K562 (cell line): ENCODE measurements around the gene WWOX. TPM values are rescaled to one million over a fixed set of nuclear protein-coding genes. Genes with fewer than 3 reads are reported as not detected.

Experiments used
- ATAC-seq: fragments of 200-7000 bp; cut with Tn5 transposase; 3 replicates; pipeline ENCODE4 v1.9.1; 2020; ENCODE audit warnings: moderate library complexity
- BruUV-seq: library from RNA; stranded (reverse); fragments of 400-500 nt; replicated peaks from 2 replicates; lab custom pipeline; 2021; lab: Mats Ljungman, UMichigan
- CTCF ChIA-PET: fragments of 300-600 bp; formaldehyde crosslinking; extraction: SDS; loops from one replicate; lab custom pipeline; 2021; ENCODE audit warnings: low intra/inter-chr PET ratio; lab: Yijun Ruan, JAX
- POLR2A ChIA-PET: fragments of 300-600, 350-650 bp; sonication (Branson Sonifier 250); formaldehyde crosslinking; extraction: SDS; loops from one replicate; lab custom pipeline; 2021; ENCODE audit warnings: antibody characterized with exemption, inconsistent platforms; lab: Yijun Ruan, JAX
- DNase-seq, 4 experiments: peaks; one replicate each; pipeline versions ENCODE4 v3.0.0 to v3.0.0-alpha.2; 2011 to 2018; ENCODE audit warnings: low spot score in 3 of 4, mixed read lengths in 3 of 4; ENCODE audit errors: extremely low read depth in 1 of 4
- FAIRE-seq: peaks from 2 replicates; lab custom pipeline; 2011; peaks lifted over from hg19 to GRCh38; lab: Jason Lieb, UNC
- H2AFZ ChIP-seq: 2 replicates; pipeline ENCODE4 v1.6.0; 2011; ENCODE audit warnings: low read depth, low read length, control low read depth, inconsistent platforms
- H3K27ac ChIP-seq: fragments of 200-600 bp; 3 replicates; pipeline ENCODE4 v1.8.0; 2011; ENCODE audit warnings: low read depth, mild to moderate bottlenecking, control low read depth, inconsistent platforms, low read length, moderate library complexity, mixed read lengths; ENCODE audit errors: extremely low read depth
- H3K27me3 ChIP-seq, 2 experiments: fragments of 300-600 bp in 1 of 2; 2 replicates in 1 of 2; 3 replicates in 1 of 2; pipeline versions ENCODE4 v1.6.0 to v1.8.0; 2011; ENCODE audit warnings: inconsistent platforms in 2 of 2, low read length in 2 of 2, mild to moderate bottlenecking in 1 of 2, mixed read lengths in 1 of 2, moderate library complexity in 1 of 2; ENCODE audit not compliant: control insufficient read depth in 2 of 2, insufficient read depth in 2 of 2
- H3K36me3 ChIP-seq: fragments of 300-600 bp; 3 replicates; pipeline ENCODE4 v1.8.0; 2011; ENCODE audit warnings: mild to moderate bottlenecking, low read length, inconsistent platforms; ENCODE audit not compliant: control insufficient read depth, insufficient read depth
- H3K4me1 ChIP-seq, 2 experiments: fragments of 200-600 bp in 1 of 2; replicated peaks in 1 of 2; 2 replicates in 1 of 2; 3 replicates in 1 of 2; pipeline versions ENCODE4 v1.5.1 to v1.8.0; 2011; ENCODE audit warnings: inconsistent platforms in 2 of 2, low read length in 2 of 2, mild to moderate bottlenecking in 1 of 2, mixed read lengths in 1 of 2, moderate library complexity in 1 of 2; ENCODE audit not compliant: control insufficient read depth in 2 of 2, insufficient read depth in 2 of 2
- H3K4me2 ChIP-seq: 2 replicates; pipeline ENCODE4 v1.6.1; 2011; ENCODE audit warnings: low read length, control low read depth, inconsistent platforms, mixed read lengths; ENCODE audit not compliant: insufficient read depth
- H3K4me3 ChIP-seq: fragments of 200-600 bp; sonication (generic), shearing (Covaris generic); 2 replicates; pipeline ENCODE4 v1.5.1; 2016; ENCODE audit warnings: control low read depth, inconsistent platforms
- H3K79me2 ChIP-seq: fragments of 200-600 bp; 3 replicates; pipeline ENCODE4 v1.8.0; 2011; ENCODE audit warnings: low read length, inconsistent platforms; ENCODE audit not compliant: control insufficient read depth, insufficient read depth
- H3K9ac ChIP-seq, 2 experiments: 2 replicates each; pipeline versions ENCODE4 v1.6.0 to v1.6.1; 2011; ENCODE audit warnings: low read depth in 2 of 2, low read length in 2 of 2, control low read depth in 1 of 2, inconsistent platforms in 1 of 2, mild to moderate bottlenecking in 1 of 2, mixed read lengths in 1 of 2; ENCODE audit not compliant: insufficient read depth in 1 of 2
- H3K9me1 ChIP-seq: one replicate; pipeline ENCODE4 v1.6.0; 2011; ENCODE audit warnings: inconsistent platforms, mild to moderate bottlenecking, low read length, moderate library complexity; ENCODE audit not compliant: control insufficient read depth, insufficient read depth
- H3K9me3 ChIP-seq: replicated peaks from 2 replicates; pipeline ENCODE4 v1.5.1; 2011; ENCODE audit warnings: low read depth, low read length, inconsistent platforms; ENCODE audit not compliant: control insufficient read depth, insufficient read depth
- H4K20me1 ChIP-seq: replicated peaks from 2 replicates; pipeline ENCODE4 v1.6.1; 2011; ENCODE audit warnings: low read length, inconsistent platforms, mixed read lengths; ENCODE audit not compliant: control insufficient read depth, insufficient read depth
- CBX8 ChIP-seq: fragments of 200-600 bp; sonication (generic); IDR thresholded peaks from 2 replicates; pipeline ENCODE4 v1.6.1; 2012; ENCODE audit warnings: borderline replicate concordance, mixed run types, low read depth, mild to moderate bottlenecking, moderate library complexity, mixed read lengths, low read length, control low read depth, inconsistent platforms; ENCODE audit not compliant: poor library complexity, severe bottlenecking; ENCODE audit errors: extremely low read depth
- EP300 ChIP-seq: IDR thresholded peaks from 2 replicates; pipeline ENCODE4 v1.6.1; 2012; ENCODE audit warnings: low read length, improper control_type of control experiment
- EWSR1 ChIP-seq: fragments of 450-650 bp; IDR thresholded peaks from 2 replicates; pipeline ENCODE4 v1.6.1; 2018; ENCODE audit warnings: borderline replicate concordance, mild to moderate bottlenecking, low read depth, moderate library complexity; ENCODE audit not compliant: partially characterized antibody
- HMG20A ChIP-seq: fragments of 450-650 bp; formaldehyde crosslinking; conservative IDR thresholded peaks from 2 replicates; pipeline ENCODE4 v1.4.0; 2020; ENCODE audit warnings: mild to moderate bottlenecking, mixed read lengths
- HNRNPH1 ChIP-seq: fragments of 200-400 bp; formaldehyde crosslinking; optimal IDR thresholded peaks from 2 replicates; pipeline ENCODE3; 2017; ENCODE audit warnings: low read depth, mild to moderate bottlenecking, low read length, moderate library complexity
- HNRNPUL1 ChIP-seq: fragments of 200-400 bp; formaldehyde crosslinking; IDR thresholded peaks from 2 replicates; pipeline ENCODE4 v1.6.1; 2017; ENCODE audit warnings: low read length
- TGIF2 ChIP-seq: sonication (generic); formaldehyde crosslinking; IDR thresholded peaks from 2 replicates; pipeline ENCODE4 v1.8.1; 2022; ENCODE audit warnings: mild to moderate bottlenecking, missing genetic modification reagents, moderate library complexity
- ZNF76 ChIP-seq: fragments of 250-450 bp; sonication (Bioruptor Pico); IDR thresholded peaks from 2 replicates; pipeline ENCODE4 v1.4.0; 2020; ENCODE audit warnings: mild to moderate bottlenecking, moderate library complexity, borderline replicate concordance
- WGBS: fragments of 100-300 bp; shearing (Covaris generic); methylation state at CpG from one replicate; pipeline ENCODE4 v1.1.6; 2016; ENCODE audit warnings: low coverage, mixed read lengths; ENCODE audit not compliant: insufficient coverage; ENCODE audit errors: missing lambda C conversion rate; 5-methylcytosine and 5-hydroxymethylcytosine counted together
- in situ Hi-C: fragments of 300-500 bp; cut with MboI; formaldehyde crosslinking; loops from 4 replicates; pipeline ENCODE4 v1.15.0; 2018; ENCODE audit warnings: inconsistent platforms, mixed read lengths
- intact Hi-C: fragments of 100-400 bp; cut with micrococcal nuclease; formaldehyde crosslinking; loops from 2 replicates; pipeline ENCODE4 v1.14.2; 2022
- polyA plus RNA-seq, 8 experiments: library from polyadenylated mRNA; depleted of rRNA in 4 of 8; stranded (reverse) in 5 of 8; unstranded in 3 of 8; fragments of >200 nt; fragmentation: Nextera tagmentation in 2 of 8; fragmentation: Illumina TruSeq in 1 of 8; extraction: Ambion mirVana in 2 of 8; extraction: Trizol in 1 of 8; gene quantifications; 2 replicates each; pipeline versions ENCODE4 v1.2.1 to v1.2.3, GENCODE V29; 2011 to 2014; ENCODE audit warnings: inconsistent platforms in 1 of 8, missing spikeins in 1 of 8
- total RNA-seq, 7 experiments: library from RNA; depleted of rRNA in 6 of 7; stranded (reverse); fragments of >200 nt in 6 of 7; fragmentation: Illumina TruSeq in 2 of 7; extraction: Trizol in 2 of 7; gene quantifications; 2 replicates each; pipeline versions ENCODE4 v1.2.1 to v1.2.3, GENCODE V29; 2011 to 2021; ENCODE audit warnings: low replicate concordance in 1 of 7
- TF ChIP-seq, protein P1 (sequence below), 2 experiments: fragments of 450-650 bp in 1 of 2; sonication (generic) in 1 of 2; formaldehyde crosslinking in 1 of 2; IDR thresholded peaks; 2 replicates each; pipeline versions ENCODE4 v1.7.1 to v1.9.0; 2016 to 2022; ENCODE audit warnings: inconsistent platforms in 1 of 2, mild to moderate bottlenecking in 1 of 2, missing genetic modification reagents in 1 of 2

The WWOX gene
- total and polyA plus RNA-seq, 9 of the 15 experiments (the other 6 are each of a cell fraction or from before 2014, with no cell fraction given) = 1.6 to 22.7 (median 8.1) TPM

DNA sequence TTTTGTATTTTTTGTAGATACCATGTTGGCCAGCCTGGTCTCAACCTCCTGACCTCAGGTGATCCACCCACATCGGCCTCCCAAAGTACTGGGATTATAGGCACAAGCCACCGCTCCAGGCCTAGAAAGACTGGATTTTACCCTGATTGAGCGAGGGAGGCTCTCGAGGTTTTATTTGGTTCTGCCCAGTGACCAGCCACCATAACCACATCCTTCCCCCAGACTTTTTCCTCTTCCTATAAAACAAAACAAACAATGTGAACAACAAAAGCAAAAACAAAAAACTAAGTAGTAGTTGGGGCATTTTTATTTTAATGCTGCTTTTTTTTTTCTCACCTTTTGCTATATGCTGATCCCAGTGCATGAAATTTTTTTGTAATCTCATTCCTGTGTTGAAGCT lies 991.5 kb downstream of the WWOX start (continued):
- no peak for TF ChIP-seq ZNF76
- TF ChIP-seq EWSR1 = no peak
- TF ChIP-seq HNRNPH1 = no peak
- TF ChIP-seq HNRNPUL1 = no peak
- no peak for TF ChIP-seq CBX8
- TF ChIP-seq HMG20A (CRISPR knock-in tag) = no peak
- TF ChIP-seq TGIF2 (CRISPR knock-in tag) = no peak
- TF ChIP-seq EP300 = no peak

- H3K36me3 ChIP-seq = no peaks in the 10 kb centered on the region
- 8% methylated on average over 5 of the region's 5 CpGs for WGBS
- DNase-seq = no peak
- ChIA-PET POLR2A (interaction anchor here (0.7 to 1.2 kb wide), 2 partner anchors 11 to 25 kb away, joined by 3 read pairs; no protein-coding TSS in a partner anchor), CTCF (no interaction called here)
- no peak overlapping the region for H3K4me2 ChIP-seq
- FAIRE-seq = no peak
- no peak overlapping the region for H3K9ac ChIP-seq
- in situ Hi-C loops = no loop called here
- ATAC-seq = no peak
- no peak overlapping the region for H3K4me3 ChIP-seq
- peaks cover 7 to 38% of the 10 kb centered on the region in 2 experiments; a peak in 3 of 5 replicates for H3K27me3 ChIP-seq
- no peak overlapping the region for H2AFZ ChIP-seq
- H3K27ac ChIP-seq = no peak overlapping the region
- intact Hi-C loops = no loop called here
- H3K4me1 ChIP-seq = no peaks in the 10 kb centered on the region; a peak in 1 of 5 replicates
- no peaks in the 10 kb centered on the region for H3K79me2 ChIP-seq
- no TSS peak for BruUV-seq
- H3K9me3 ChIP-seq = no peaks in the 10 kb centered on the region
- H3K9me1 ChIP-seq = no peaks in the 10 kb centered on the region
- no peaks in the 10 kb centered on the region for H4K20me1 ChIP-seq
- TF ChIP-seq, protein P1, sequence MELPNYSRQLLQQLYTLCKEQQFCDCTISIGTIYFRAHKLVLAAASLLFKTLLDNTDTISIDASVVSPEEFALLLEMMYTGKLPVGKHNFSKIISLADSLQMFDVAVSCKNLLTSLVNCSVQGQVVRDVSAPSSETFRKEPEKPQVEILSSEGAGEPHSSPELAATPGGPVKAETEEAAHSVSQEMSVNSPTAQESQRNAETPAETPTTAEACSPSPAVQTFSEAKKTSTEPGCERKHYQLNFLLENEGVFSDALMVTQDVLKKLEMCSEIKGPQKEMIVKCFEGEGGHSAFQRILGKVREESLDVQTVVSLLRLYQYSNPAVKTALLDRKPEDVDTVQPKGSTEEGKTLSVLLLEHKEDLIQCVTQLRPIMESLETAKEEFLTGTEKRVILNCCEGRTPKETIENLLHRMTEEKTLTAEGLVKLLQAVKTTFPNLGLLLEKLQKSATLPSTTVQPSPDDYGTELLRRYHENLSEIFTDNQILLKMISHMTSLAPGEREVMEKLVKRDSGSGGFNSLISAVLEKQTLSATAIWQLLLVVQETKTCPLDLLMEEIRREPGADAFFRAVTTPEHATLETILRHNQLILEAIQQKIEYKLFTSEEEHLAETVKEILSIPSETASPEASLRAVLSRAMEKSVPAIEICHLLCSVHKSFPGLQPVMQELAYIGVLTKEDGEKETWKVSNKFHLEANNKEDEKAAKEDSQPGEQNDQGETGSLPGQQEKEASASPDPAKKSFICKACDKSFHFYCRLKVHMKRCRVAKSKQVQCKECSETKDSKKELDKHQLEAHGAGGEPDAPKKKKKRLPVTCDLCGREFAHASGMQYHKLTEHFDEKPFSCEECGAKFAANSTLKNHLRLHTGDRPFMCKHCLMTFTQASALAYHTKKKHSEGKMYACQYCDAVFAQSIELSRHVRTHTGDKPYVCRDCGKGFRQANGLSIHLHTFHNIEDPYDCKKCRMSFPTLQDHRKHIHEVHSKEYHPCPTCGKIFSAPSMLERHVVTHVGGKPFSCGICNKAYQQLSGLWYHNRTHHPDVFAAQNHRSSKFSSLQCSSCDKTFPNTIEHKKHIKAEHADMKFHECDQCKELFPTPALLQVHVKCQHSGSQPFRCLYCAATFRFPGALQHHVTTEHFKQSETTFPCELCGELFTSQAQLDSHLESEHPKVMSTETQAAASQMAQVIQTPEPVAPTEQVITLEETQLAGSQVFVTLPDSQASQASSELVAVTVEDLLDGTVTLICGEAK (IDR thresholded peaks at IDR 0.05) = 0 out of 2 replicates have a peak, but pooled peaks have one; percentile 16
- TF ChIP-seq, protein P1 (CRISPR knock-in tag; IDR thresholded peaks at IDR 0.05) = no peak
Observed at GRCh38 chr16:79092846-79093245, 993.4 kb downstream of the WWOX start.
